CD4-positive, alpha-beta T cell treated with Interleukin-17A for 1 hour (primary cell): ENCODE data around the gene YWHAQ.
A peak's percentile ranks its signal among the peaks of the same experiment; 100 is the strongest.

Experiments
- DNase-seq: peaks from one replicate; pipeline ENCODE4 v3.0.0-alpha.2; 2020

The YWHAQ gene

GRCh38 chr2:9654452-9655100 lies 23.8 kb upstream of the YWHAQ start:
- no peak for DNase-seq

DNA sequence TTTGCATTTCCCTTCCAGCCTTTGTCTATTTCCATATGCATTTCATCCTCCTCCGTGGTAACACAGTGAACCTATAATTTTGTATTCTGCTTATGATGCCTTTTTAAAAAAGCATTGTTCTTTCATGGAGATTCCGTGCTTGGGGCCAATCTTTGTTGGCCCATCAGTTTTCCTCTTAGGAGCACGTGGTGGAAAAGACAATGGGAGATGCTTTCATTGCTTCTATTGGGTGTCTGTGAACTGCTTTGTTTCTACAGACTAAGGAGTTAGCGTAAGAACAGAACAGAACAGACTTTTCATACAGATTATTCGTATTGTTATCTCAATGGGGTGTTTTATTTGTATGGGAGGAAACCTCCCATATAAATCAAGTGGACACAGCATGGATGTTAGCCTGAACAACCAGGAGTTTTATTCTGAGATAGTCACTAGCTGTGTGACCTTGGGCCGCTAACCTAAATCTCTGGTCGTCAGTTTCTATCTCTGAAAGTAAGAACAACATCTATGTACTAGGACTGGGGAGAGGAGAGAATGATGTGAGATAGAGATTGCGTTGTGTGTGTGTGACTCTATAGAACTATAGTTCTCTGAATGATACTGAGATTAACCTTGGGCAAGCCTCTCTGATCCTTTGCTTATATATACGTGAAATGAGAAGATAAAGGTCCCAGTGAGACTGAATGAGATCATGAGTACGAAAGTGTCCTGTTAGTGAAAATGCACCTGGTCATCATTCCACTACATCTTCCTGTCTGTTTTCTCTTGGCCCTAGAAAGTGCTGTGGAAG lies 22.9 kb upstream of the YWHAQ start:
- no peak for DNase-seq

- no peak for DNase-seq
These were observed 22.2 kb upstream of the YWHAQ start for GRCh38 chr2:9652898-9653479.

- no peak for DNase-seq
These were observed 21.5 kb upstream of the YWHAQ start for GRCh38 chr2:9652267-9652666.

DNA sequence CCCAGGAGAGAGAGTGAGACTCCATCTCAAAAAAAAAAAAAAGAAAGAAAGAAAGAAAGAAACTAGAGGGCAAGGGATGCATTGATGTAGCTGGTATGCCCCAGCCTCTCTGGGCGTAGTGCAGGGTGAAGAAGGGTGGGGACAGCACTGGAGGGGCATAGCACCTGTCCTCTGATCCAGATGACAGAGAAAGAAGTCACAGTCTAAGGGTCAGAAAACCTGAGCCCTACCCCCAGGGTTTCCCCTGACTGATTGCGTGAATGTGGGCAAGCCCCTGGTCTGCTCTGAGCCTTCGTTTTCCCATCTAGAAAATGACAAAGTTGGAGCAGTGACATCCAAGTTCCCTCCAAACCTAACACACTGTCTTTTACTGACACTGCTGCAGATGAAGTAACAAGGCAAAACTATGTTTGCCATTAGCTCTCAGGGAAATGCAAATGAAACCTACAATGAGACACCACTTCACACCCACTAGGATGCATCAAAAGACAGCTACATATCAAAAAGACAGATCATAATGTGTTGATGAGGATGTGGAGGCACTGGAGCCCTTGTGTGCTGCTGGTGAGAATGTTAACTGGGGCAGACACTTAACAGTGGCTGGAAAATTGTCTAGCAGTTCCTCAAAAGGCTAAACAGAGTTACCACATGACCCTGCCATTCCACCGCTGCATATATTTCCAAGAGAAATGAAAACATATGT lies 19.5 kb upstream of the YWHAQ start:
- no peak for DNase-seq

- no peak for DNase-seq
These were observed 18.5 kb upstream of the YWHAQ start for GRCh38 chr2:9649261-9649660.

- no peak for DNase-seq
These were observed 18.0 kb upstream of the YWHAQ start for GRCh38 chr2:9648821-9649220.

GRCh38 chr2:9647884-9648283 lies 17.1 kb upstream of the YWHAQ start:
- no peak for DNase-seq

DNA sequence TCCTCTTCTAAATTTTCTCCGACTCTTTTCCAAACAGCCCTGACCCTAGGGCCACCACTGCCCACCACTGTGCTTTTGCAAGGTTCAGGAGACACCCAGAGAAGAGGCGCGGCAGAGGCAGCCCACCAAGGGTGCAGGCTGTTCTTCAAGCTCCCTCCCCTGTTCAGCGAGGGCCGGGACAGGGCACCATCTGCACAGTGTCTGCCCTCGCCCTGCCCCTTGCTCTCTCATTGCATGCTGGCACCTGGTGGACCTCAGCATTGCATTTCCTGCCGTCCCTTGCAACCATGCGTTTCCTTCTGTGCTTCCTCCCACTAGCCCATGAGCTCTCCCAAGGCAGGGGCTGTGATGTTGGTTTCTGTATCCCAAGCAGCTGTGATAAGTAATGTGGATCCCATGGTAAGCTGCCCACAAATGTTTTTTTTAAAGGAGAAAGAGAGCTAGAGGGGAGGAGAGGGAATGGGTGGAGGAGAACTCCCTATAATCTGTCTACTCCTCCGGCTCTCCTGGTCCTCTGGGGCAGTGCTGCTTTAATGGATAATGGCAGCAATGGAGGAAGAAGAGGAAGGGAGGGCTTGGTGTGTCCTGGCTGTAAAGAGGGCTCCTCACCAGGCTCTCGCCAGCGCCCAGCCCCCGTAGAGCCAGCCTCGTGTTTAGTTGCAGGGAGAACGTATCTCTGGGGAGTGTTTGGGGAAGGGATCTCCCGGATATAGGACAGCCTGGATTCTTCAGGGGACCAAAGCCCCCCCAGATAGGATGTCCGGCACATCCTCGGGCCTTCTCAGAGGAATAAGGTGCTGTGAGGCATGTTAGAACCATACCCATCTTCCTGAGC lies 15.6 kb upstream of the YWHAQ start:
- DNase-seq = no peak

GRCh38 chr2:9644603-9645002 lies 13.8 kb upstream of the YWHAQ start:
- DNase-seq = no peak

GRCh38 chr2:9644021-9644420 lies 13.2 kb upstream of the YWHAQ start:
- no peak for DNase-seq

GRCh38 chr2:9641641-9642040 lies 10.8 kb upstream of the YWHAQ start:
- peak; percentile 48 for DNase-seq

- no peak for DNase-seq
These were observed 9.8 kb upstream of the YWHAQ start for GRCh38 chr2:9640403-9641104.

DNA sequence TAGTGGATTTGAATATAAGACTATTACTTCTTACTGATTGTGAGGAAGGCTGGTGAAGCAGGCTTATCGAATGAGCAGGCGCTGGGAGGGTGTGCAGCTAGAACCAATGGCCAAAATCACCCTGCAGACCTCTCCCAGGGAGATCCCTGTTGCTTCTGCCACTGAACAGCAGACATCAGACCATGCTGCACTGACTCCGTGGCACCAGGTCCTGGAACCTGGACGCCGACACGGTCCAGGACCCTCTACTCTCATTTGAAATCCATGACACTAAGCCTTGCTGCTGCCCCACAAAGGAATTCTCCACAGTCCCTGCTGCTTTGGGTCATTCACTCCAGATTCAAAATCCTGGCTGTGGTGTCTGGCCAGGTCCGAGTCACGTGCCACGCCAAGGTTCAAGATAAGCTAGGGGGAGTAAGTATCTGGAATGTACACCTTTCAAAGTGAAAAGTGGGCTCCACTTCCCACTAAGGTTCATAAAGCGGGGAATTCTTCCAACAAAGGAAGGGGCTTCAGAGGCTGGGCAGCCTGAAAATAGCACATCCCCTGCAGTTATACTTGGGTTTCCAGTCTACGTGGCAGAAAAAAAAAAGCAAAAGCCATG lies 9.0 kb upstream of the YWHAQ start:
- no peak for DNase-seq

DNA sequence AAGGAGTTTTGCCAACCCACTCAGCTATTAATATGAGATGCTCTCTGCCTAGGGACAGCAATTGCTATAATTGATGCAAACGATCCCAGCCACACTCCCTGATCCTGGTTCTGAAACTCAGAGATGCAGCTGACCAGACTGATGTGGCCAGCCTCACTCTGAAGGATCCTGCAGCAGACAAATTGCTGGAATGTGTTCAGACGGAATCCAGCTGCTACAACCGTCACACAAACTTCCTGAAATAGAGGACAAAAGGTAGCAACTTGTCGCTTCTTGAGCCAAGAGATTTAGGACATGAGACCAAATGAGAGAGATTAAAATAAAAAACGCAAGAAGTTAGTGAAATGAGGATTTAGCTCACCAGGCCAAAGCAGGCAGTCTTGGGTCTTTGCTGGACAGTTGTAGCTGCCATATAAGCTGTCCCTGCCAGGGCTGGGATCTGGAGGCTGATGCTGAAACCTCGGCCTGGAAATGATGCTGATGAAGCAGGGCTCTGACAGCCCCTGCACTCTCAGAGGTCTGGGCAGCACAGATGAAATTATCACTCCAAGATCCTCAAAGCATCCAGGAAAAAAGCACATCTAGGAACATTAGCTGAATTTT lies 8.3 kb upstream of the YWHAQ start:
- no peak for DNase-seq

GRCh38 chr2:9638532-9638931 lies 7.7 kb upstream of the YWHAQ start:
- DNase-seq = no peak

DNA sequence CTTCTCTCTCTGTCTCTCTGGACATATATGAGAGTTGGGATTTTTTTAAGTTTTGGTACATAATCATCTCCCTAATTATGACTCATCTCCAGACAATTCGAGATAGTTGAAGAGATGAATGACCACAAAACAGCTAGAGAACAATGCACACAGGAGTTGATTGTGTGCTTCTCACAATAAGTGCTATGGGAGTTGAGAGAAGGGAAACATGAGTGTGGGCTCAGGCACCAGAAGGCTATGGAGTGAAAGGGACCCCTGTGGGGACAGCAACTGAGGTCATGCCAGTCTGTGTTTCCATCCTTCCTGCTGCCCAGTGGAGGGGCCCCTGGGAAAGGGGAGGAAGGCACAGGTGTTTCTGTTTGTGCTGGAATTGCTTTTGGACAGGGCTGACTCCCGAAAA lies 6.5 kb upstream of the YWHAQ start:
- no peak for DNase-seq

GRCh38 chr2:9634133-9634532 lies 3.3 kb upstream of the YWHAQ start:
- DNase-seq = no peak

GRCh38 chr2:9631878-9632700 lies 1.3 kb upstream of the YWHAQ start:
- no peak for DNase-seq

DNA sequence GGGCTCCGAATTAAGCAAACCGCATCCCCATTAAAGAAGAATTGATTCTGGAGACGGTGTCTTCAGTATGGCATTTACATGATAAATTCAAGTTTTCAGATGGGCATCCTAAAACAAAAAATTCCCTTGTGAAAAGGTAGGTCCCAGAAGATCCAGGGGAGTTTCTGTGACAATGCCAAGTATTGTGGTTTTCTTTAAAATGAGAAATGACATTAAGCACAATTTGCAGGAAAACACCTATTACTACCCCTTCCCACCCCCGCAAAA lies 689 bp upstream of the YWHAQ start:
- no peak for DNase-seq
